ENCODE measurements around the gene PTX4. TPM values are rescaled to one million over a fixed set of nuclear protein-coding genes. Genes with fewer than 3 reads are reported as not detected.
A peak's percentile ranks its signal among the peaks of the same experiment; 100 is the strongest.

PTX4 gene
- total RNA-seq, 2 experiments from 2014 or later = not detected

GRCh38 chr16:1451702-1452392 is 36.9 kb downstream of the PTX4 start:
- peaks cover 6% of the 10 kb centered on the region for H3K4me1 Mint-ChIP-seq
- no peaks in the 10 kb centered on the region for H3K9me3 Mint-ChIP-seq
- DNase-seq (no peak), ATAC-seq (ENCODE audit: low read depth) (no peak)
- no peaks in the 10 kb centered on the region for H3K36me3 Mint-ChIP-seq
- H3K27ac Mint-ChIP-seq = no peak overlapping the region
- H3K4me3 Mint-ChIP-seq = no peak overlapping the region
- POLR2A ChIA-PET = no interaction called here
- H3K27me3 Mint-ChIP-seq = no peaks in the 10 kb centered on the region

- H3K4me3 Mint-ChIP-seq = no peak overlapping the region
- no peaks in the 10 kb centered on the region for H3K27me3 Mint-ChIP-seq
- no peaks in the 10 kb centered on the region for H3K36me3 Mint-ChIP-seq
- no peak overlapping the region for H3K27ac Mint-ChIP-seq
- DNase-seq (no peak), ATAC-seq (ENCODE audit: low read depth) (no peak)
- no peaks in the 10 kb centered on the region for H3K9me3 Mint-ChIP-seq
- peaks cover 6% of the 10 kb centered on the region for H3K4me1 Mint-ChIP-seq
- POLR2A ChIA-PET = no interaction called here
These were observed 37.9 kb downstream of the PTX4 start for GRCh38 chr16:1450841-1451240.

- no peaks in the 10 kb centered on the region for H3K36me3 Mint-ChIP-seq
- H3K4me1 Mint-ChIP-seq = peaks cover 6% of the 10 kb centered on the region
- H3K27me3 Mint-ChIP-seq = no peaks in the 10 kb centered on the region
- DNase-seq (peak; percentile 30), ATAC-seq (ENCODE audit: low read depth) (no peak)
- no peak overlapping the region for H3K4me3 Mint-ChIP-seq
- H3K27ac Mint-ChIP-seq = no peak overlapping the region
- H3K9me3 Mint-ChIP-seq = no peaks in the 10 kb centered on the region
- POLR2A ChIA-PET = no interaction called here
These were observed 38.5 kb downstream of the PTX4 start for GRCh38 chr16:1450218-1450617.

- H3K27me3 Mint-ChIP-seq = no peaks in the 10 kb centered on the region
- DNase-seq (no peak), ATAC-seq (ENCODE audit: low read depth) (no peak)
- H3K4me3 Mint-ChIP-seq = no peak overlapping the region
- H3K36me3 Mint-ChIP-seq = no peaks in the 10 kb centered on the region
- POLR2A ChIA-PET = no interaction called here
- no peak overlapping the region for H3K27ac Mint-ChIP-seq
- no peaks in the 10 kb centered on the region for H3K9me3 Mint-ChIP-seq
- H3K4me1 Mint-ChIP-seq = peaks cover 5% of the 10 kb centered on the region
These were observed 39.4 kb downstream of the PTX4 start for GRCh38 chr16:1449201-1449788.

- no peak for ATAC-seq (ENCODE audit: low read depth)
- DNase-seq = no peak
- H3K27ac Mint-ChIP-seq = no peak overlapping the region
- POLR2A ChIA-PET = no interaction called here
- no peaks in the 10 kb centered on the region for H3K36me3 Mint-ChIP-seq
- no peak overlapping the region for H3K4me3 Mint-ChIP-seq
- H3K27me3 Mint-ChIP-seq = no peaks in the 10 kb centered on the region
- H3K4me1 Mint-ChIP-seq = peaks cover under 1% of the 10 kb centered on the region
- no peaks in the 10 kb centered on the region for H3K9me3 Mint-ChIP-seq
These were observed 40.1 kb downstream of the PTX4 start for GRCh38 chr16:1448536-1449116.

- no peaks in the 10 kb centered on the region for H3K27me3 Mint-ChIP-seq
- H3K27ac Mint-ChIP-seq = no peak overlapping the region
- no peaks in the 10 kb centered on the region for H3K36me3 Mint-ChIP-seq
- no peak for ATAC-seq (ENCODE audit: low read depth)
- POLR2A ChIA-PET = no interaction called here
- DNase-seq = no peak
- H3K9me3 Mint-ChIP-seq = no peaks in the 10 kb centered on the region
- H3K4me3 Mint-ChIP-seq = no peak overlapping the region
- H3K4me1 Mint-ChIP-seq = no peaks in the 10 kb centered on the region
These were observed 40.8 kb downstream of the PTX4 start for GRCh38 chr16:1447965-1448364.

- ATAC-seq (ENCODE audit: low read depth) = no peak
- no peak overlapping the region for H3K4me3 Mint-ChIP-seq
- no peaks in the 10 kb centered on the region for H3K27me3 Mint-ChIP-seq
- no peak for DNase-seq
- POLR2A ChIA-PET = no interaction called here
- no peaks in the 10 kb centered on the region for H3K36me3 Mint-ChIP-seq
- no peak overlapping the region for H3K27ac Mint-ChIP-seq
- no peaks in the 10 kb centered on the region for H3K4me1 Mint-ChIP-seq
- H3K9me3 Mint-ChIP-seq = no peaks in the 10 kb centered on the region
These were observed 42.3 kb downstream of the PTX4 start for GRCh38 chr16:1446296-1447080.

- DNase-seq = no peak
- no peak overlapping the region for H3K4me3 Mint-ChIP-seq
- H3K36me3 Mint-ChIP-seq = no peaks in the 10 kb centered on the region
- no peaks in the 10 kb centered on the region for H3K27me3 Mint-ChIP-seq
- POLR2A ChIA-PET = no interaction called here
- H3K9me3 Mint-ChIP-seq = no peaks in the 10 kb centered on the region
- ATAC-seq (ENCODE audit: low read depth) = no peak
- H3K4me1 Mint-ChIP-seq = no peaks in the 10 kb centered on the region
- H3K27ac Mint-ChIP-seq = no peak overlapping the region
These were observed 43.1 kb downstream of the PTX4 start for GRCh38 chr16:1445518-1446203.

- Mint-ChIP-seq H3K36me3 (no peaks in the 10 kb centered on the region), H3K4me3 (no peak overlapping the region), H3K27ac (no peak overlapping the region), H3K4me1 (no peaks in the 10 kb centered on the region), H3K27me3 (no peaks in the 10 kb centered on the region), H3K9me3 (no peaks in the 10 kb centered on the region)
- POLR2A ChIA-PET = no interaction called here
- ATAC-seq (ENCODE audit: low read depth) = no peak
- no peak for DNase-seq
These were observed 43.8 kb downstream of the PTX4 start for GRCh38 chr16:1444730-1445517.

GRCh38 chr16:1443980-1444729 is 44.6 kb downstream of the PTX4 start, which contains the start of gene CCDC154:
TSS of gene CCDC154 (minus strand) at chr16:1444556. CDS start at chr16:1444322, 234 bp downstream.
- H3K27ac Mint-ChIP-seq = no peak within 1 kb of the TSS
- H3K27me3 Mint-ChIP-seq = no peaks in the 10 kb centered on the region
- POLR2A ChIA-PET = interaction anchor here (0.5 kb wide), 1 partner anchor 31 kb away, joined by 11 read pairs; no protein-coding TSS in a partner anchor
- no peak for ATAC-seq (ENCODE audit: low read depth)
- H3K4me1 Mint-ChIP-seq = no peaks in the 10 kb centered on the region
- H3K9me3 Mint-ChIP-seq = no peaks in the 10 kb centered on the region
- no peak within 1 kb of the TSS for H3K4me3 Mint-ChIP-seq
- no peaks in the 10 kb centered on the region for H3K36me3 Mint-ChIP-seq
- DNase-seq = no peak

GRCh38 chr16:1443403-1443973 is 45.3 kb downstream of the PTX4 start:
- DNase-seq (no peak), ATAC-seq (ENCODE audit: low read depth) (no peak)
- Mint-ChIP-seq H3K4me1 (no peaks in the 10 kb centered on the region), H3K4me3 (no peak overlapping the region), H3K9me3 (no peaks in the 10 kb centered on the region), H3K27ac (no peak overlapping the region), H3K27me3 (no peaks in the 10 kb centered on the region), H3K36me3 (no peaks in the 10 kb centered on the region)
- POLR2A ChIA-PET = no interaction called here

- no peak overlapping the region for H3K27ac Mint-ChIP-seq
- no peak for DNase-seq
- H3K9me3 Mint-ChIP-seq = no peaks in the 10 kb centered on the region
- no peaks in the 10 kb centered on the region for H3K4me1 Mint-ChIP-seq
- ATAC-seq (ENCODE audit: low read depth) = no peak
- no peak overlapping the region for H3K4me3 Mint-ChIP-seq
- H3K27me3 Mint-ChIP-seq = no peaks in the 10 kb centered on the region
- POLR2A ChIA-PET = no interaction called here
- H3K36me3 Mint-ChIP-seq = no peaks in the 10 kb centered on the region
These were observed 46.0 kb downstream of the PTX4 start for GRCh38 chr16:1442697-1443096.
